HL-60 (cell line): ENCODE measurements around the gene DPY19L1.
"Not testable (repeated sequence)": the region's sequence is repeated elsewhere in the genome, so short reads cannot be mapped to it uniquely, and the experiment has no call there.

Experiments
- DNase-seq, 2 experiments: peaks; one replicate each; pipeline ENCODE4 v3.0.0-alpha.2; 2010 to 2020; ENCODE audit warnings: low read depth in 1 of 2, low spot score in 1 of 2
- H3K27ac ChIP-seq: fragments of 250-450 bp; sonication (Bioruptor Pico); replicated peaks from 2 replicates; pipeline ENCODE4 v1.5.1; 2020; ENCODE audit warnings: mild to moderate bottlenecking, moderate library complexity
- H3K27me3 ChIP-seq: fragments of 250-450 bp; sonication (Bioruptor Pico); 2 replicates; pipeline ENCODE4 v1.5.1; 2021; ENCODE audit warnings: mild to moderate bottlenecking, moderate library complexity; ENCODE audit not compliant: insufficient read depth, poor library complexity, severe bottlenecking
- H3K4me3 ChIP-seq: replicated peaks from 2 replicates; pipeline ENCODE4 v1.5.1; 2011; ENCODE audit warnings: mild to moderate bottlenecking, control low read depth, low read length; ENCODE audit not compliant: insufficient read depth
- GABPA ChIP-seq: IDR thresholded peaks from 2 replicates; pipeline ENCODE4 v1.6.1; 2012; ENCODE audit warnings: low read depth
- POLR2AphosphoS5 ChIP-seq: IDR thresholded peaks from 2 replicates; pipeline ENCODE4 v1.6.1; 2012; ENCODE audit warnings: low read depth
- SPI1 ChIP-seq: IDR thresholded peaks from 2 replicates; pipeline ENCODE4 v1.6.1; 2012; ENCODE audit warnings: low read depth, mild to moderate bottlenecking, borderline replicate concordance
- TF ChIP-seq, protein P1 (sequence below): IDR thresholded peaks from one replicate; pipeline ENCODE4 v1.5.1; 2011; ENCODE audit warnings: low read length, control low read depth, inconsistent platforms; ENCODE audit not compliant: insufficient read depth
- TF ChIP-seq, protein P2 (sequence below): IDR thresholded peaks from 2 replicates; pipeline ENCODE4 v1.6.1; 2012; ENCODE audit warnings: low read depth; ENCODE audit not compliant: insufficient replicate concordance

Gene DPY19L1

DNA sequence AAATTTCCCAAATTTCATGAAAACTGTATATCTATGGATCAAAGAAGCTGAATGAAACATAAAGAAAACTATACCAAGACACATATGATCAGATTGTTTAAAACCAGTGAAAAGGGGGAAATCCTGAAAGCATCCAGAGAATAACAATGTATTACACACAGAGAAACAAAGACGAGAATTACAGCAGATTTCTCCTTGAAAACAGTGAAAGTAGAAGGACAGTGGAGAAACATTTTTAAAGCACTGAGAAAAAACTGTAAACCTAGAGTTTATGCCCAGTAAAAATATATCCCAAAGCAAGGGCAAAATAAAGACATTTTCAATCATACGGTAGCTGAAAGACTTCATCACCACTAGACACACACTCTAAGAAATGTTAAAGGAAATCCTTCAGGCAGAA is 121.0 kb downstream of the DPY19L1 start:
- Histone ChIP-seq H3K27ac (no peak overlapping the region), H3K4me3 (no peak overlapping the region), H3K27me3 (no peaks in the 10 kb centered on the region)
- no peak for DNase-seq
- TF ChIP-seq, protein P1, sequence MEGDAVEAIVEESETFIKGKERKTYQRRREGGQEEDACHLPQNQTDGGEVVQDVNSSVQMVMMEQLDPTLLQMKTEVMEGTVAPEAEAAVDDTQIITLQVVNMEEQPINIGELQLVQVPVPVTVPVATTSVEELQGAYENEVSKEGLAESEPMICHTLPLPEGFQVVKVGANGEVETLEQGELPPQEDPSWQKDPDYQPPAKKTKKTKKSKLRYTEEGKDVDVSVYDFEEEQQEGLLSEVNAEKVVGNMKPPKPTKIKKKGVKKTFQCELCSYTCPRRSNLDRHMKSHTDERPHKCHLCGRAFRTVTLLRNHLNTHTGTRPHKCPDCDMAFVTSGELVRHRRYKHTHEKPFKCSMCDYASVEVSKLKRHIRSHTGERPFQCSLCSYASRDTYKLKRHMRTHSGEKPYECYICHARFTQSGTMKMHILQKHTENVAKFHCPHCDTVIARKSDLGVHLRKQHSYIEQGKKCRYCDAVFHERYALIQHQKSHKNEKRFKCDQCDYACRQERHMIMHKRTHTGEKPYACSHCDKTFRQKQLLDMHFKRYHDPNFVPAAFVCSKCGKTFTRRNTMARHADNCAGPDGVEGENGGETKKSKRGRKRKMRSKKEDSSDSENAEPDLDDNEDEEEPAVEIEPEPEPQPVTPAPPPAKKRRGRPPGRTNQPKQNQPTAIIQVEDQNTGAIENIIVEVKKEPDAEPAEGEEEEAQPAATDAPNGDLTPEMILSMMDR, result no peak
- TF ChIP-seq GABPA (no peak), POLR2AphosphoS5 (no peak), SPI1 (no peak)
- TF ChIP-seq, protein P2, sequence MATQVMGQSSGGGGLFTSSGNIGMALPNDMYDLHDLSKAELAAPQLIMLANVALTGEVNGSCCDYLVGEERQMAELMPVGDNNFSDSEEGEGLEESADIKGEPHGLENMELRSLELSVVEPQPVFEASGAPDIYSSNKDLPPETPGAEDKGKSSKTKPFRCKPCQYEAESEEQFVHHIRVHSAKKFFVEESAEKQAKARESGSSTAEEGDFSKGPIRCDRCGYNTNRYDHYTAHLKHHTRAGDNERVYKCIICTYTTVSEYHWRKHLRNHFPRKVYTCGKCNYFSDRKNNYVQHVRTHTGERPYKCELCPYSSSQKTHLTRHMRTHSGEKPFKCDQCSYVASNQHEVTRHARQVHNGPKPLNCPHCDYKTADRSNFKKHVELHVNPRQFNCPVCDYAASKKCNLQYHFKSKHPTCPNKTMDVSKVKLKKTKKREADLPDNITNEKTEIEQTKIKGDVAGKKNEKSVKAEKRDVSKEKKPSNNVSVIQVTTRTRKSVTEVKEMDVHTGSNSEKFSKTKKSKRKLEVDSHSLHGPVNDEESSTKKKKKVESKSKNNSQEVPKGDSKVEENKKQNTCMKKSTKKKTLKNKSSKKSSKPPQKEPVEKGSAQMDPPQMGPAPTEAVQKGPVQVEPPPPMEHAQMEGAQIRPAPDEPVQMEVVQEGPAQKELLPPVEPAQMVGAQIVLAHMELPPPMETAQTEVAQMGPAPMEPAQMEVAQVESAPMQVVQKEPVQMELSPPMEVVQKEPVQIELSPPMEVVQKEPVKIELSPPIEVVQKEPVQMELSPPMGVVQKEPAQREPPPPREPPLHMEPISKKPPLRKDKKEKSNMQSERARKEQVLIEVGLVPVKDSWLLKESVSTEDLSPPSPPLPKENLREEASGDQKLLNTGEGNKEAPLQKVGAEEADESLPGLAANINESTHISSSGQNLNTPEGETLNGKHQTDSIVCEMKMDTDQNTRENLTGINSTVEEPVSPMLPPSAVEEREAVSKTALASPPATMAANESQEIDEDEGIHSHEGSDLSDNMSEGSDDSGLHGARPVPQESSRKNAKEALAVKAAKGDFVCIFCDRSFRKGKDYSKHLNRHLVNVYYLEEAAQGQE, result no peak

DNA sequence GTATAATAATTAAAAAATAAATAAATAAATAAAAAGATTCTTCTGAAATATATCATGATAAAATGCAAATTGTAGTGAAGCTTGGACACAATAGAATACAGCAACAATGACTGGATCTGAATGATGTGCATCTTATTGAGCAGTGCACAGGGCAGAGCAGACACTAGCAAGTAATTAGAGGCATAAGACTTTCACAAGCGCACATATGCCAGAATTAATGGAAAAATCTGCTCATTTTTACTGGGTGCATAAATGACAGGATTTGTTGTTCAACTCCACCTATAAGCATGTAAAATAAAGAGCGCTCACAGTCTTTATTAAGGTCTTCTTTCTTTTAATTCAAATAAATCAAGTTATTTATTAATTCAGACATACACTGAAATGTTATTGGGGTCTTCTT is 125.0 kb downstream of the DPY19L1 start:
- no peak overlapping the region for H3K27ac ChIP-seq
- DNase-seq, result no peak
- no peak overlapping the region for H3K4me3 ChIP-seq
- H3K27me3 ChIP-seq, result no peaks in the 10 kb centered on the region
- TF ChIP-seq GABPA (no peak), POLR2AphosphoS5 (no peak), SPI1 (no peak)
- TF ChIP-seq, protein P2, result no peak
- TF ChIP-seq, protein P1, result no peak

DNA sequence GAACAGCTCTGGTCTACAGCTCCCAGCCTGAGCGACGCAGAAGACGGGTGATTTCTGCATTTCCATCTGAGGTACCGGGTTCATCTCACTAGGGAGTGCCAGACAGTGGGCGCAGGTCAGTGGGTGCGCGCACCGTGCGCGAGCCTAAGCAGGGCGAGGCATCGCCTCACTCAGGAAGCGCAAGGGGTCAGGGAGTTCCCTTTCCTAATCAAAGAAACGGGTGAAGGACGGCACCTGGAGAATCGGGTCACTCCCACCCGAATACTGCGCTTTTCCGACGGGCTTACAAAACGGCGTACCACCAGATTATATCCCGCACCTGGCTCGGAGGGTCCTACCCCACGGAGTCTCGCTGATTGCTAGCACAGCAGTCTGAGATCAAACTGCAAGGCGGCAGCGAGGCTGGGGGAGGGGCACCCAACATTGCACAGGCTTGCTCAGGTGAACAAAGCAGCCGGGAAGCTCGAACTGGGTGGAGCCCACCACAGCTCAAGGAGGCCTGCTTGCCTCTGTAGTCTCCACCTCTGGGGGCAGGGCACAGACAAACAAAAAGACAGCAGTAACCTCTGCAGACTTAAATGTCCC is 130.9 kb downstream of the DPY19L1 start:
- not testable (repeated sequence) for DNase-seq, H3K27me3 ChIP-seq, H3K27ac ChIP-seq, H3K4me3 ChIP-seq

DNA sequence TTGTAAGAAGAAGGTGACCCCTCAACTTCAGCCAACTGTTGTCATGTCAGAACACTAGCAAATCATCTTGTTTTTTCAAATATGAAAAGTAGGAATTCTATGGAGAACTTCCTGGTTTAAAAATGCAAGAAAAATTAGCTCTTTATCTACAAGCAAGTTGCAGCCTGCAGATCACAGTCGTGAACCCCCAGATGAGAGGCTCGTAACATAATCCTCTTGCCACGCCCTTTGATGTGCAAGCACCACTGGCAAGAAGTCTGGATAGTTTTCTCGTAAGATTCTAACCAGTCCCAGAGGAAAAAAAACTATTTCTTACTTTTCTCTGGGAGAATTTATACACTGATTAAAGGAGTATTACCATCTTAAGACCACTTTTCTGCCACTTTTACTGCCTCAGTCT is 132.3 kb downstream of the DPY19L1 start:
- no peak for DNase-seq
- H3K27ac ChIP-seq, result no peak overlapping the region

DNA sequence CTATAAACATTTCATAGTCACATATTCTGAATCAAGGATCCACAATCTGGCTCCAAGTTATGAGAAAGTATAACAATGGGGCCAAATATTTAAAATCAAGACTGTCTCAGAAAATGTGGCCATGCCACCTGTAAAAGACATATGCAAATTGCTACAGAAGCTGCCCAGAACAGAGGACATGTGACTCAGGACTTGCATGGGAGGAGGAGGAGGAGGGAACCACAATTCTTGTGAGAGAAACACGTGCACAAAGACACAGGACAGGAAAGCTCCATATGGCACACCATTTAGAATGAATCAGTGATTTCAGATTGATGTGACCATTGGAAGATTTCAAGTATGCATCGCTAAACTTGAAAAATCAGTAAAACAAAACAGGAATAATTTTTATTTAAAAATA is 133.4 kb downstream of the DPY19L1 start:
- H3K4me3 ChIP-seq, H3K27ac ChIP-seq, DNase-seq, H3K27me3 ChIP-seq: not testable (repeated sequence)

More for the DNA sequence above, 132.3 kb downstream of the DPY19L1 start:
- TF ChIP-seq, protein P1, result no peak
- no peak for TF ChIP-seq POLR2AphosphoS5
- TF ChIP-seq GABPA, result no peak
- TF ChIP-seq, protein P2, result no peak
- no peak for TF ChIP-seq SPI1
- H3K27me3 ChIP-seq, result no peaks in the 10 kb centered on the region
- H3K4me3 ChIP-seq, result no peak overlapping the region
